Measurements from ENCODE around the gene GGNBP2. TPM values are rescaled to one million over a fixed set of nuclear protein-coding genes. Genes with fewer than 3 reads are reported as not detected.
A peak's percentile ranks its signal among the peaks of the same experiment; 100 is the strongest.

The GGNBP2 gene
- total and polyA plus RNA-seq, 7 donors = 43.5 to 62.2 (median 57.4) TPM

- peak overlapping the region in 1 of 4 donors; percentile 80 for H3K27ac ChIP-seq
- peak overlapping the region in 3 of 4 donors; percentile 78 to 99 (median 96) for H3K4me3 ChIP-seq
- TF ChIP-seq POLR2AphosphoS5 (IDR thresholded peaks at IDR 0.05) (no peak), POLR2A (IDR thresholded peaks at IDR 0.05) (peak in 1 of 2 donors; percentile 30), EP300 (IDR thresholded peaks at IDR 0.05) (no peak)
- H3K9me3 ChIP-seq = no peaks in the 10 kb centered on the region
- peaks cover 0 to 32% (median 3%) of the 10 kb centered on the region in 4 donors for H3K36me3 ChIP-seq
- 16 to 34% methylated on average over 4 of the region's 4 CpGs for WGBS, 2 donors
- no peaks in the 10 kb centered on the region for H3K27me3 ChIP-seq
- intact Hi-C loops (cut with DNase I) = loop anchor here (10.0 kb wide), 1 partner anchor 108 kb away; the partner anchor contains the start of gene ZNHIT3
- peaks cover 0 to 20% (median 16%) of the 10 kb centered on the region in 4 donors for H3K4me1 ChIP-seq
- DNase-seq = no peak
These were observed 48.1 kb downstream of the GGNBP2 start for GRCh38 chr17:36592716-36593321.

GRCh38 chr17:36593656-36594316, 49.1 kb downstream of the GGNBP2 start:
- intact Hi-C loops (cut with DNase I) = loop anchor here (10.0 kb wide), 1 partner anchor 109 kb away; the partner anchor contains the start of gene ZNHIT3
- no peak for DNase-seq
- Histone ChIP-seq H3K27ac (no peak overlapping the region), H3K4me3 (no peak overlapping the region), H3K4me1 (peaks cover 0 to 20% (median 16%) of the 10 kb centered on the region in 4 donors), H3K27me3 (no peaks in the 10 kb centered on the region), H3K36me3 (peaks cover 0 to 22% (median 0%) of the 10 kb centered on the region in 4 donors), H3K9me3 (no peaks in the 10 kb centered on the region)
- TF ChIP-seq POLR2A (IDR thresholded peaks at IDR 0.05) (no peak), POLR2AphosphoS5 (IDR thresholded peaks at IDR 0.05) (no peak), CTCF (IDR thresholded peaks at IDR 0.05) (no peak), EP300 (IDR thresholded peaks at IDR 0.05) (no peak)
- 58 to 84% methylated on average over 8 of the region's 8 CpGs for WGBS, 2 donors

- H3K4me3 ChIP-seq = no peak overlapping the region
- no peak overlapping the region for H3K27ac ChIP-seq
- 77 to 87% methylated on average over 13 of the region's 13 CpGs for WGBS, 2 donors
- no peaks in the 10 kb centered on the region for H3K9me3 ChIP-seq
- no peak for TF ChIP-seq CTCF (IDR thresholded peaks at IDR 0.05)
- no peak for TF ChIP-seq POLR2AphosphoS5 (IDR thresholded peaks at IDR 0.05)
- H3K4me1 ChIP-seq = peaks cover 0 to 20% (median 16%) of the 10 kb centered on the region in 4 donors
- DNase-seq = no peak
- H3K27me3 ChIP-seq = no peaks in the 10 kb centered on the region
- intact Hi-C loops (cut with DNase I) = loop anchor here (10.0 kb wide), 1 partner anchor 110 kb away; the partner anchor contains the start of gene ZNHIT3
- H3K36me3 ChIP-seq = peaks cover 0 to 12% (median 0%) of the 10 kb centered on the region in 4 donors
These were observed 50.1 kb downstream of the GGNBP2 start for GRCh38 chr17:36594626-36595401.

GRCh38 chr17:36597226-36597625, 52.5 kb downstream of the GGNBP2 start:
- Histone ChIP-seq H3K4me3 (no peak overlapping the region), H3K9me3 (no peaks in the 10 kb centered on the region), H3K27ac (no peak overlapping the region), H3K36me3 (peaks cover 0 to 4% (median 0%) of the 10 kb centered on the region in 4 donors), H3K27me3 (no peaks in the 10 kb centered on the region), H3K4me1 (peaks cover 0 to 24% (median 18%) of the 10 kb centered on the region in 4 donors)
- 19 to 76% methylated on average over 6 of the region's 6 CpGs for WGBS, 2 donors
- intact Hi-C loops (cut with DNase I) = loop anchor here (10.0 kb wide), 1 partner anchor 112 kb away; the partner anchor contains the start of gene ZNHIT3
- no peak for DNase-seq
- TF ChIP-seq POLR2A (IDR thresholded peaks at IDR 0.05) (no peak), EP300 (IDR thresholded peaks at IDR 0.05) (no peak), CTCF (IDR thresholded peaks at IDR 0.05) (no peak), POLR2AphosphoS5 (IDR thresholded peaks at IDR 0.05) (no peak)

Data from sigmoid colon (tissue), 7 donors.